Activated effector memory CD4-positive, alpha-beta T cell treated with Interleukin-2 at 50 U/mL for 16 hours (primary cell): Measurements from ENCODE around the gene BPNT1.
"Not testable (repeated sequence)": the region's sequence is repeated elsewhere in the genome, so short reads cannot be mapped to it uniquely, and the experiment has no call there.

Experiments used
- DNase-seq: peaks from one replicate; pipeline ENCODE4 v3.0.0-alpha.2; 2020

Gene BPNT1

GRCh38 chr1:220089650-220090556 lies at the start of gene BPNT1:
Gene BPNT1 (minus strand): TSS chr1:220089788. CDS start chr1:220079846, 9,942 bp downstream.
- DNase-seq = peak; percentile 97

DNA sequence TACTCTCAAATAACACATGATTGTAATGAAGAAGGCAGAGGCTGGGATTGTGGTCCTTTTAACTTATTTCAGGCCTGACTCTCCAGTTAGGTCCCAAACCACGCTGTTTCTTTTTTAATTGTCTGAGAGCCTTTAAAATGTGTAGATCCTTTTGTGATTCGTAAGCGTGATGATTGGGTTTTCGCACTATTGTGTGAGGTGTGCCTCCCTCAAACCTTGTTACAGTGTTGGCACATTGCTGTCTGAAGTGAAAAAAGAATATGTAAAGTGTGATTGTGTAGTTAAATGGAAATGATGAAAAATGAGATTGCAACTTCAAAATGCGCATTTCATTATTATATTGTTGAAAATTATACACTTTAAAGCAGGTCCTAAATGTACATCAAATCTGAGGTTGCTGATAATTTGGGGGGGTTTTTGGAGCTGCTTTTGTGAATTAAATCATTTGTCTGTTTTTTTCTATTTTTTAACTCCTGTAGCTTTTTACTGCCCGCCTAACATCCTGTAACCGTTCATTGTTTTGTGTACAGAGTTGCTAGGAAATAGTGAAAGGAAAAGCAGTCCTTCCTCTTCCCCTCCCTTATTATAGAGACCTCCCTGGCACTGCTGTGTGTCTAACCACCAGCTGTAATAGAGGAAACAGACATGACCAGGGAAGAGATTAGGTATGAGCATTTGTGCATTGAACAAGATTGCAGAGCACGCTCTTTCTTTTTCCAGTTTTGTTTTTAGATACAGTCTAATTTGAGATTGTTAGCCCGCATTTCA lies 47.6 kb upstream of the BPNT1 start:
- DNase-seq = no peak

DNA sequence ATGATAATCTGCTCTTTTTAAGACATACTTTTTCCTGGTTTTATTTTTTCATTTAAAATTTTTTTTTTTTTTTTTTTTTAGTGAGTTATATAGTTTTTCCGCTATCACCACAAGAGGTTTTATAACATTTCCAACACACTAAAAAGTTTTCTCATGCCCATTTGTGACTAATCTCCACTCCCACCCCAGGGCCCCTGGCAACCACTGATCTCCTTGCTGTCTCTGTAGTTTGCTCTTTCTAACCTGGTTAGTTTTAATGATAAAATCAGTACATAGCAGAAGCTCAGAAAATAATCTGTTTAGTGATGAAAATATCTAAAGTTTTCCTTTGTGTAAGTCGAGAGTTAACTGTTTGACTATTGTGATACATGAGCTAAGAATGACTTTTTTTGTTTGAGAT lies 46.2 kb upstream of the BPNT1 start:
- DNase-seq = no peak

- DNase-seq = no peak
Observed at GRCh38 chr1:220129479-220130210, 40.1 kb upstream of the BPNT1 start.

- no peak for DNase-seq
Observed at GRCh38 chr1:220127076-220127475, 37.5 kb upstream of the BPNT1 start.

- DNase-seq = no peak
Observed at GRCh38 chr1:220124542-220124941, 35.0 kb upstream of the BPNT1 start.

GRCh38 chr1:220123889-220124288 lies 34.3 kb upstream of the BPNT1 start:
- no peak for DNase-seq

GRCh38 chr1:220123066-220123465 lies 33.5 kb upstream of the BPNT1 start:
- no peak for DNase-seq

DNA sequence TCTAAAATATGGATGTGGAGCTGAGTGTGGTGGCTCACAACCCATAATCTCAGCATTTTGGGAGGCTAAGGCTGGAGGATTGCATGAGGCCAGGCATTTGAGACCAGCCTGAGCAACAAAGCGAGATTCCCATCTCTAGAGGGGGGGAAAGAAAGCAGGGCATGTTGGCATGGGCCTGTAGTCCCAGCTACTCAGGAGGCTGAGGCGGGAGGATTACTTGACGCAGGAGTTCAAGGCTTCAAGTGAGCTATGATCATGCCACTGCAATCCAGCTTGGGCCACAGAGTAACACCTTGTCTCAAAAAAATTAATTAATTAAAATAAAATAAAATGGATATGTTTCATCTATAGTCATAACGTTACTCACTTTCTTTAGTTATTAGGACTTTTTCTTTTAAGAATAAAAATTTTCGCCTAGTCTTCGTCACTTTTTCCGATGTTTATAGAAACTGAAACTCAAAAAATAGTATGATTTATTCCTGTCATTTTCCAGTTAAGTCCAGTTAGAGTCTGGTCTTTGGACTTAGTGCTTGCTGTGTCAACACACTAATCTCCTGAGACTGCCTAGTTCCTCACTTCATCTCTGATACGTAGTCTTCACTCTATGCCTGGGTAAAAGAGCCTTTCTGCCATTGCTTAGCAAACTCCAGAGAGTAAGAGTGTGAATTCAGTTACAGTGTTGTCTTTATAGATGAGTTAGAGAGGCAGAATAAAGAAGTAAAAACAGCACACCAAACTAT lies 32.4 kb upstream of the BPNT1 start:
- no peak for DNase-seq

- no peak for DNase-seq
Observed at GRCh38 chr1:220119043-220119512, 29.5 kb upstream of the BPNT1 start.

DNA sequence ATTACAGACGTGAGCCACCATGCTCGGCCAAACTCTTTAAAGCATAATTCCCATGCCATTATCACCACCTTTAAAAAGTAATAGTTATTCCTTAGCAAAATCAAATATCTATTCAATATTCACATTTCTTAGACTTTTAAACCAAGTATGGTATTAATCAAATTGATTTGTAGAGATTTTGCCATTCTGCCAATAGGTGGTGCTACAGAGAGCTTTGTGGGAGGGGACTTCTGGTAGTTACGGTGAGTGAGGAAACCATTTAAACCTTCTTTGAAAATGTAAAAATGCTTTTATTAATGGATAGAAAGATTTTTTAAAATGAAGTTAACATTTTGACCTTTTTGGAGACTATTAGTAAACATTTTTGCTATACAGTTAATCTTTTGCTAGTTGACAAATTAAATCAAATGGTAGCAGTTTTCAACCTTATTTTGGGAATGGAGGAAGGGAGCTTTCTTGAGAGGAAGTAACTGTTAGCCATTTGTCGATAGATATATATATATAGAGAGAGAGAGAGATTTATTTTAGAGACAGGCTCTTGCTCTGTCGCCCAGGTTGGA lies 23.6 kb upstream of the BPNT1 start:
- DNase-seq = no peak

GRCh38 chr1:220112600-220112999 lies 23.0 kb upstream of the BPNT1 start:
- not testable (repeated sequence) for DNase-seq

DNA sequence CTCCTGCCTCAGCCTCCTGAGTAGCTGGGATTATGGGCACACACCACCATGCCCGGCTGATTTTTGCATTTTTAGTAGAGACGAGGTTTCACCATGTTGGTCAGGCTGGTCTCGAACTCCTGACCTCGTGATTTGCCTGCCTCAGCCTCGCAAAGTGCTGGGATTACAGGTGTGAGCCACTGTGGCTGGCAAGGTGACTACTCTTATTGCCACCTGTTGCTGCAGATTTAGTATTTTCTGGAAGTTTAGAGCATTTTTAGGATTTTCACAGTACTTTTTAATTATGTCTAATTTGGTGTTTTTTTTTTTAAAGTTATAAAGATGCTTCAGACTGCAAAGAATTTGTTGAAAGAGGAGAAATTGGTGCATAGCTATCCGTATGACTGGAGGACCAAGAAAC lies 20.9 kb upstream of the BPNT1 start:
- DNase-seq = not testable (repeated sequence)

- no peak for DNase-seq
Observed at GRCh38 chr1:220099826-220100225, 10.2 kb upstream of the BPNT1 start.

- peak; percentile 93 for DNase-seq
Observed at GRCh38 chr1:220094016-220094911, 4.7 kb upstream of the BPNT1 start, which contains the start of gene IARS2. Gene IARS2 (plus strand): TSS chr1:220094132. CDS start chr1:220094217, 85 bp downstream.

DNA sequence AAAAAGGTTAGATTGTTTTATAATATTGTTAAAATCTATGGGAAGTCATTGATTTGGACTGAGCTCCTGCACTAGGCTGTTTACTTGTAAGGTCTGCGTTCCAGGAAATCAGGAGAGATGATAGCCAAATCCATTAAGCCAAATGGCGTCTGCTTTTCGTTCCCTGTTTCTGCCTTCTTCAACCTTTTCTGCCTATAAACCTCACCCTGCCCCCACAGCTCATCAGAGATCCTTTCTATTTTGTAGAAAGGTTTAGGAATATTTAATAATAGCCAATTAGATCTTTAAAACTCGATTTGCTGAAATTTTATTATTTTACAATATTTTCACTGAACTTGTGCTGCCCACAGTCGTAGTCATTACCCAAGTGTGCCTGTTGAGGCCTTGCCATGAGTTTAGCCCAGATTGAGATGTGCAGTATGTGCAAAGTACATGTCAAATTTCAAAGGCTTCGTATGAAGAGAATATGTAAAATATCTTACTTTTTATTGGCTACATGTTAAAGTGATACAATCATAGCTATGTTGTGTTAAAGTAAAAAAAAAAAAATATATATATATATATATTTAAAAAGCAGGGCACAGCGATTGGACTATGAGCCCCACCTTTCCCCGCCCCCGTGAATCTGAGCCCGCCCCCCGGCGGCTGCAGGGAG lies 3.9 kb upstream of the BPNT1 start:
- DNase-seq = no peak

- no peak for DNase-seq
Observed at GRCh38 chr1:220092694-220093093, 3.1 kb upstream of the BPNT1 start.

DNA sequence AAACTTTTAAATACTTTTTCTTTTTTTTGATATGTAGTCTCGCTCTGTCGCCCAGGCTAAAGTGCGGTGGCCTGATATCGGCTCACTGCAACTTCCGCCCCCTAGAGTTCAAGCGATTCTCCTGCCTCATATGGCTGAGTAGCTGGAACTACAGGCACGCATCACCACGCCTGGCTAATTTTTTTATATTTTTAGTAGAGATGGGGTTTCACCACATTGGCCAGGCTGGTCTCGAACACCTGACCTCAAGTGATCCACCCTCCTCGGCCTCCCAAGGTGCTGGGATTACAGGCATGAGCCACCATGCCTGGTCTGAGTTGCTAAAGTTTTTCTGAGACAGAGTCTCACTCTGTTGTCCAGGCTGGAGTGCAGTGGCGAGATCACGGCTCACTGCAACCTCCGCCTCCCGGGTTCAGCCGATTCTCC lies 3.3 kb downstream of the BPNT1 start:
- not testable (repeated sequence) for DNase-seq

- no peak for DNase-seq
Observed at GRCh38 chr1:220084460-220084859, 5.1 kb downstream of the BPNT1 start.

- no peak for DNase-seq
Observed at GRCh38 chr1:220077887-220078286, 11.7 kb downstream of the BPNT1 start.
